B cell (primary cell): ENCODE results near the gene ANK3.

Source experiments
- EZH2 ChIP-seq: IDR thresholded peaks from 2 replicates; pipeline ENCODE4 v1.6.1; 2012; ENCODE audit warnings: borderline replicate concordance, low read depth, mild to moderate bottlenecking, moderate library complexity, low read length; ENCODE audit not compliant: insufficient read depth, poor library complexity, severe bottlenecking
- TF ChIP-seq, protein P1 (sequence below): fragments of 200-600 bp; IDR thresholded peaks from one replicate; pipeline ENCODE4 v1.8.0; 2022; ENCODE audit warnings: antibody characterized with exemption, mild to moderate bottlenecking

DNA sequence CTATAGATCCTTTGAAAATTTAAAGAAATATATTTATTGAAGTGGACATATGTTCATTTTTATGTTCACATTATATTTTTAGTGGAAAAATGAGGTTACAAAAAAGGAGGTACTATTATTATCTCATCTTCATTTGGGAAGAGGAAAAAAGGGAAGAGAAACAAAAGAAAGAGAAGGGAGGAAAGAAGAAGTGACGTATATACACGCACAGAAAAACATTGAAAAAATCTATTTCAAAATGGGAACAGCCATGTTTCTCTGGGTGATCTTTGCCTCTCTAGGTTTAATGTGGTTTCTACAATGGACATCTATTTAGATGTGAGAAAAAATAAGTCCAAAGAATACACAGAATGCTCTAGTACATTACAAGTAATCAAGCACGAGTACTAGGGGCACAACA is 14.8 kb downstream of the ANK3 start:
- TF ChIP-seq, protein P1, sequence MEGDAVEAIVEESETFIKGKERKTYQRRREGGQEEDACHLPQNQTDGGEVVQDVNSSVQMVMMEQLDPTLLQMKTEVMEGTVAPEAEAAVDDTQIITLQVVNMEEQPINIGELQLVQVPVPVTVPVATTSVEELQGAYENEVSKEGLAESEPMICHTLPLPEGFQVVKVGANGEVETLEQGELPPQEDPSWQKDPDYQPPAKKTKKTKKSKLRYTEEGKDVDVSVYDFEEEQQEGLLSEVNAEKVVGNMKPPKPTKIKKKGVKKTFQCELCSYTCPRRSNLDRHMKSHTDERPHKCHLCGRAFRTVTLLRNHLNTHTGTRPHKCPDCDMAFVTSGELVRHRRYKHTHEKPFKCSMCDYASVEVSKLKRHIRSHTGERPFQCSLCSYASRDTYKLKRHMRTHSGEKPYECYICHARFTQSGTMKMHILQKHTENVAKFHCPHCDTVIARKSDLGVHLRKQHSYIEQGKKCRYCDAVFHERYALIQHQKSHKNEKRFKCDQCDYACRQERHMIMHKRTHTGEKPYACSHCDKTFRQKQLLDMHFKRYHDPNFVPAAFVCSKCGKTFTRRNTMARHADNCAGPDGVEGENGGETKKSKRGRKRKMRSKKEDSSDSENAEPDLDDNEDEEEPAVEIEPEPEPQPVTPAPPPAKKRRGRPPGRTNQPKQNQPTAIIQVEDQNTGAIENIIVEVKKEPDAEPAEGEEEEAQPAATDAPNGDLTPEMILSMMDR, result no peak
- TF ChIP-seq EZH2, result no peak
